Measurements from ENCODE around the gene SIGMAR1.

The SIGMAR1 gene

GRCh38 chr9:34590381-34591247 lies 47.0 kb downstream of the SIGMAR1 start:
- peak; percentile 67 to 74 for DNase-seq

GRCh38 chr9:34589636-34590380 lies 47.8 kb downstream of the SIGMAR1 start, which contains the start of gene CNTFR:
CNTFR (minus strand) TSS chr9:34589724; CDS start chr9:34568981, 20,743 bp downstream.
- peaks cover 0 to 73% of the 10 kb centered on the region in 2 donors for H3K27me3 ChIP-seq

More at GRCh38 chr9:34590381-34591247, 47.0 kb downstream of the SIGMAR1 start:
- no peaks in the 10 kb centered on the region for H3K36me3 ChIP-seq
- peaks cover 0 to 65% of the 10 kb centered on the region in 2 donors for H3K27me3 ChIP-seq
- intact Hi-C loops (cut with DNase I; ENCODE audit: low total_unique reads), result loop anchor here (5.0 kb wide), 3 partner anchors 43 to 258 kb away; no protein-coding TSS in a partner anchor
- no peak for TF ChIP-seq CTCF (IDR thresholded peaks at IDR 0.05)
- H3K4me3 ChIP-seq, result peak overlapping the region; percentile 49 to 54
- H3K4me1 ChIP-seq, result peaks cover 0 to 63% (median 48%) of the 10 kb centered on the region in 4 donors
- peak overlapping the region; percentile 16 to 33 for H3K27ac ChIP-seq
- H3K9me3 ChIP-seq, result no peaks in the 10 kb centered on the region

GRCh38 chr9:34588671-34589635 lies 48.6 kb downstream of the SIGMAR1 start:
- no peaks in the 10 kb centered on the region for H3K36me3 ChIP-seq
- H3K9me3 ChIP-seq, result no peaks in the 10 kb centered on the region
- H3K4me3 ChIP-seq, result peak overlapping the region; percentile 49 to 54
- peak in 1 of 2 donors; percentile 39 for DNase-seq
- no peak overlapping the region for H3K27ac ChIP-seq
- H3K4me1 ChIP-seq, result peaks cover 0 to 56% (median 44%) of the 10 kb centered on the region in 4 donors
- peaks cover 0 to 77% of the 10 kb centered on the region in 2 donors for H3K27me3 ChIP-seq
- intact Hi-C loops (cut with DNase I; ENCODE audit: low total_unique reads), result no loop called here
- no peak for TF ChIP-seq CTCF (IDR thresholded peaks at IDR 0.05)

More at GRCh38 chr9:34589636-34590380, 47.8 kb downstream of the SIGMAR1 start, which contains the start of gene CNTFR:
- DNase-seq, result peak; percentile 54 to 75
- peak within 1 kb of the TSS; percentile 16 to 33 for H3K27ac ChIP-seq
- intact Hi-C loops (cut with DNase I; ENCODE audit: low total_unique reads), result loop anchor here (5.0 kb wide), 3 partner anchors 43 to 258 kb away; no protein-coding TSS in a partner anchor
- H3K36me3 ChIP-seq, result no peaks in the 10 kb centered on the region
- H3K9me3 ChIP-seq, result no peaks in the 10 kb centered on the region
- H3K4me1 ChIP-seq, result peaks cover 0 to 63% (median 48%) of the 10 kb centered on the region in 4 donors
- no peak for TF ChIP-seq CTCF (IDR thresholded peaks at IDR 0.05)
- peak within 1 kb of the TSS; percentile 49 to 54 for H3K4me3 ChIP-seq

- Histone ChIP-seq H3K27me3 (peaks cover 0 to 87% of the 10 kb centered on the region in 2 donors), H3K9me3 (no peaks in the 10 kb centered on the region), H3K36me3 (no peaks in the 10 kb centered on the region), H3K27ac (no peak overlapping the region), H3K4me3 (no peak overlapping the region), H3K4me1 (peaks cover 0 to 39% (median 31%) of the 10 kb centered on the region in 4 donors)
- DNase-seq, result no peak
- intact Hi-C loops (cut with DNase I; ENCODE audit: low total_unique reads), result no loop called here
- no peak for TF ChIP-seq CTCF (IDR thresholded peaks at IDR 0.05)
Measured at GRCh38 chr9:34587271-34587670, 50.3 kb downstream of the SIGMAR1 start.

Measured in tibial artery (tissue), 4 donors.